ENCODE results near the gene LMOD3.

Gene LMOD3

GRCh38 chr3:69099576-69099975 lies 22.8 kb downstream of the LMOD3 start:
- no peak for TF ChIP-seq CTCF (IDR thresholded peaks at IDR 0.05; ENCODE audit: control insufficient read depth, extremely low read depth, insufficient read depth)
- DNase-seq (ENCODE audit: low read depth): no peak
- H3K4me3 ChIP-seq (ENCODE audit: low read depth, low read length): no peak overlapping the region

- no peak for DNase-seq (ENCODE audit: low read depth)
- TF ChIP-seq CTCF (IDR thresholded peaks at IDR 0.05; ENCODE audit: control insufficient read depth, extremely low read depth, insufficient read depth): no peak
- no peak overlapping the region for H3K4me3 ChIP-seq (ENCODE audit: low read depth, low read length)
These were observed 24.8 kb downstream of the LMOD3 start for GRCh38 chr3:69097407-69098086.

GRCh38 chr3:69096299-69096698 lies 26.1 kb downstream of the LMOD3 start:
- H3K4me3 ChIP-seq (ENCODE audit: low read depth, low read length): no peak overlapping the region
- no peak for TF ChIP-seq CTCF (IDR thresholded peaks at IDR 0.05; ENCODE audit: control insufficient read depth, extremely low read depth, insufficient read depth)

GRCh38 chr3:69095636-69096035 lies 26.8 kb downstream of the LMOD3 start:
- TF ChIP-seq CTCF (IDR thresholded peaks at IDR 0.05; ENCODE audit: control insufficient read depth, extremely low read depth, insufficient read depth): no peak
- DNase-seq (ENCODE audit: low read depth): no peak
- no peak overlapping the region for H3K4me3 ChIP-seq (ENCODE audit: low read depth, low read length)

More at GRCh38 chr3:69096299-69096698, 26.1 kb downstream of the LMOD3 start:
- no peak for DNase-seq (ENCODE audit: low read depth)

GRCh38 chr3:69094467-69095205 lies 27.8 kb downstream of the LMOD3 start:
- no peak for TF ChIP-seq CTCF (IDR thresholded peaks at IDR 0.05; ENCODE audit: control insufficient read depth, extremely low read depth, insufficient read depth)
- no peak overlapping the region for H3K4me3 ChIP-seq (ENCODE audit: low read depth, low read length)
- no peak for DNase-seq (ENCODE audit: low read depth)

- TF ChIP-seq CTCF (IDR thresholded peaks at IDR 0.05; ENCODE audit: control insufficient read depth, extremely low read depth, insufficient read depth): no peak
These were observed 30.3 kb downstream of the LMOD3 start for GRCh38 chr3:69092030-69092516.

More at GRCh38 chr3:69092030-69092516, 30.3 kb downstream of the LMOD3 start:
- no peak overlapping the region for H3K4me3 ChIP-seq (ENCODE audit: low read depth, low read length)
- DNase-seq (ENCODE audit: low read depth): peak; percentile 69
